SK-N-SH (cell line): Measurements from ENCODE around the gene SRD5A1.

ENCODE experiments used
- CTCF ChIP-seq: fragments of 200-600 bp; sonication (generic); IDR thresholded peaks from 2 replicates; pipeline ENCODE4 v1.6.1; 2017; ENCODE audit warnings: antibody characterized with exemption, mild to moderate bottlenecking, moderate library complexity
- EP300 ChIP-seq, 2 experiments: IDR thresholded peaks; 2 replicates each; pipeline versions ENCODE4 v1.4.0 to v1.6.1; 2012; ENCODE audit warnings: borderline replicate concordance in 1 of 2, low read depth in 1 of 2, low read length in 1 of 2
- MAX ChIP-seq: IDR thresholded peaks from 2 replicates; pipeline ENCODE4 v1.4.0; 2012; ENCODE audit warnings: low read depth
- TCF12 ChIP-seq: IDR thresholded peaks from 2 replicates; pipeline ENCODE4 v1.4.0; 2012
- TEAD4 ChIP-seq: IDR thresholded peaks from 2 replicates; pipeline ENCODE4 v1.4.0; 2012; ENCODE audit warnings: mild to moderate bottlenecking, borderline replicate concordance; ENCODE audit not compliant: insufficient read depth
- USF2 ChIP-seq: fragments of 150-350 bp; IDR thresholded peaks from 2 replicates; pipeline ENCODE4 v1.6.1; 2017; ENCODE audit warnings: antibody characterized with exemption, low read length, low read depth, borderline replicate concordance

GRCh38 chr5:6660688-6661087, 27.4 kb downstream of the SRD5A1 start:
- TF ChIP-seq MAX (no peak), CTCF (no peak), USF2 (no peak), EP300 (IDR thresholded peaks at IDR 0.05; ENCODE audit: borderline replicate concordance in 1 of 2, low read depth in 1 of 2, low read length in 1 of 2) (no peak), TCF12 (no peak), TEAD4 (no peak)
